Measurements from ENCODE around the gene HSD3B2. TPM values are rescaled to one million over a fixed set of nuclear protein-coding genes. Genes with fewer than 3 reads are reported as not detected.

HSD3B2 gene
- total and polyA plus RNA-seq, 2 donors (not counting 3 experiments of a cell fraction or from before 2014, with no cell fraction given), result not detected

DNA sequence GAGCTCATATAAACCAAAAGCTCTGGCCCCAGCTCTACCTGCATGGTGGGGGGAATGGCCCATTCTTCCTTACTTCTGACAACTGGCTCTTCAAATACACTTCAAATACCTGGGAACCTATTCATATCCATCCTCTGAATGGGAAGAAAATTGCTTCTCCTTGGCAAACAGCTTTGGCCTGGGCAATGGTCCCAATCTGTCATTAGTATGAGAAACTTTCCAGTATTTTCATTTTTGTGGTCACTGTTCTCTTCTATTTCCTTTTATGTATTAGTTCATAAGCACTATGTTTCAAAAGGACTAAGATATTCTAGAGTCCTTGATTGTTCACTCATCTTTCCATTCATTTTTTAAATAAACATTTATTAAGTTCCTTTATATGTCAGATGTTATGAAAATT is 5.2 kb upstream of the HSD3B2 start:
- H3K9me1 ChIP-seq (replicated peaks; ENCODE audit: control insufficient read depth, extremely low read depth, insufficient read depth, low read length), result no peaks in the 10 kb centered on the region
- no peak overlapping the region for H3K9ac ChIP-seq (replicated peaks; ENCODE audit: extremely low read depth, insufficient read depth, low read length)
- no peak for TF ChIP-seq FOS (IDR thresholded peaks at IDR 0.05; ENCODE audit: borderline replicate concordance, insufficient read depth, low read length)
- TF ChIP-seq, protein P1, sequence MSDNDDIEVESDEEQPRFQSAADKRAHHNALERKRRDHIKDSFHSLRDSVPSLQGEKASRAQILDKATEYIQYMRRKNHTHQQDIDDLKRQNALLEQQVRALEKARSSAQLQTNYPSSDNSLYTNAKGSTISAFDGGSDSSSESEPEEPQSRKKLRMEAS (IDR thresholded peaks at IDR 0.05; ENCODE audit: insufficient read depth, insufficient read length), result no peak
- no peak for FAIRE-seq
- H3K4me1 ChIP-seq (ENCODE audit: control insufficient read depth, extremely low read depth, insufficient read depth, low read length), result no peaks in the 10 kb centered on the region
- H3K36me3 ChIP-seq (ENCODE audit: control insufficient read depth in 2 of 2, extremely low read depth in 1 of 2, insufficient read depth in 2 of 2, low read length in 2 of 2), result no peaks in the 10 kb centered on the region
- BruUV-seq (replicated peaks), result no TSS peak
- DNase-seq (ENCODE audit: low read depth, low spot score), result no peak
- H3K79me2 ChIP-seq (ENCODE audit: control insufficient read depth, insufficient read depth, low read length), result no peaks in the 10 kb centered on the region
- no peaks in the 10 kb centered on the region for H3K9me3 ChIP-seq (replicated peaks; ENCODE audit: control insufficient read depth, insufficient read depth, low read length)
- H3K27ac ChIP-seq (ENCODE audit: insufficient read depth, low read depth, low read length), result no peak overlapping the region
- no peaks in the 10 kb centered on the region for H4K20me1 ChIP-seq (replicated peaks; ENCODE audit: control insufficient read depth, extremely low read depth, insufficient read depth, low read length)
- H3K4me3 ChIP-seq (replicated peaks in 1 of 3; ENCODE audit: insufficient read depth in 1 of 3, low read depth in 1 of 3, low read length in 3 of 3), result no peak overlapping the region
- H3K4me2 ChIP-seq (ENCODE audit: insufficient read depth, low read length), result no peak overlapping the region
- dilution Hi-C loops (cut with MboI; ENCODE audit: extremely low pct_ligation_motif_present, low sequenced_read_pairs) (no loop called here), intact Hi-C loops (cut with micrococcal nuclease) (no loop called here)
- no peak overlapping the region for H2AFZ ChIP-seq (ENCODE audit: low read depth, low read length)
- no peaks in the 10 kb centered on the region for H3K27me3 ChIP-seq (ENCODE audit: control insufficient read depth in 2 of 2, insufficient read depth in 2 of 2, low read length in 2 of 2)
- POLR2A ChIA-PET, result no interaction called here
- CTCF ChIA-PET, result no interaction called here

DNA sequence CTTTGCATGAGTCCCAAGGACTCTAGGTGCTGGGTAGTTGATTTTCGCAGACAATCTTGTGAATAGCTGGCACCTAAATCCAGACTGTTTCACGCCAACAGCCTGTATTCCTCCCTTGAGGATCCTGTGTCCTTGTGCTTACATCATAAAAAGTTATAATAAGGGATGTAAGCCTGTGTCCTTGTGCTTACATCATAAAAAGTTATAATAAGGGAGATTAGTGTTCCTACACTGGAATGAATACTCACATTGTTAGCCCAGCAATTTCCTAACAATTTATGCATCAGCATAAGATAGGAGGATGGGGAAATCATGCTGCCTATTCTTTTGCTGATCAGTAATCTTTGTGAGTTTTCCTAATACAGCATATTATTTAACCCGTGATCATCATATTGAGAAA is 4.0 kb upstream of the HSD3B2 start:
- Histone ChIP-seq H3K4me1 (ENCODE audit: control insufficient read depth, extremely low read depth, insufficient read depth, low read length) (no peaks in the 10 kb centered on the region), H4K20me1 (replicated peaks; ENCODE audit: control insufficient read depth, extremely low read depth, insufficient read depth, low read length) (no peaks in the 10 kb centered on the region), H3K4me3 (replicated peaks in 1 of 3; ENCODE audit: insufficient read depth in 1 of 3, low read depth in 1 of 3, low read length in 3 of 3) (no peak overlapping the region), H3K4me2 (ENCODE audit: insufficient read depth, low read length) (no peak overlapping the region), H3K9me1 (replicated peaks; ENCODE audit: control insufficient read depth, extremely low read depth, insufficient read depth, low read length) (no peaks in the 10 kb centered on the region), H3K27ac (ENCODE audit: insufficient read depth, low read depth, low read length) (no peak overlapping the region), H3K27me3 (ENCODE audit: control insufficient read depth in 2 of 2, insufficient read depth in 2 of 2, low read length in 2 of 2) (no peaks in the 10 kb centered on the region), H3K36me3 (ENCODE audit: control insufficient read depth in 2 of 2, extremely low read depth in 1 of 2, insufficient read depth in 2 of 2, low read length in 2 of 2) (no peaks in the 10 kb centered on the region), H2AFZ (ENCODE audit: low read depth, low read length) (no peak overlapping the region), H3K9me3 (replicated peaks; ENCODE audit: control insufficient read depth, insufficient read depth, low read length) (no peaks in the 10 kb centered on the region), H3K9ac (replicated peaks; ENCODE audit: extremely low read depth, insufficient read depth, low read length) (no peak overlapping the region), H3K79me2 (ENCODE audit: control insufficient read depth, insufficient read depth, low read length) (no peaks in the 10 kb centered on the region)
- FAIRE-seq (no peak), DNase-seq (ENCODE audit: low read depth, low spot score) (no peak)
- dilution Hi-C loops (cut with MboI; ENCODE audit: extremely low pct_ligation_motif_present, low sequenced_read_pairs), result no loop called here
- TF ChIP-seq POLR2AphosphoS5 (IDR thresholded peaks at IDR 0.05; ENCODE audit: insufficient read depth, low read depth, low read length) (no peak), JUN (IDR thresholded peaks at IDR 0.05; ENCODE audit: borderline replicate concordance, insufficient read depth, insufficient read length, low read depth) (no peak), POLR2A (IDR thresholded peaks at IDR 0.05; ENCODE audit: low read depth, low read length) (no peak), EZH2 (IDR thresholded peaks at IDR 0.05; ENCODE audit: borderline replicate concordance, low read depth, low read length, severe bottlenecking) (no peak), FOS (IDR thresholded peaks at IDR 0.05; ENCODE audit: borderline replicate concordance, insufficient read depth, low read length) (no peak), GATA2 (IDR thresholded peaks at IDR 0.05; ENCODE audit: insufficient read depth, insufficient read length, low read depth, low read length) (no peak), MYC (IDR thresholded peaks at IDR 0.05; ENCODE audit: low read depth, low read length) (no peak)
- TF ChIP-seq, protein P1 (IDR thresholded peaks at IDR 0.05; ENCODE audit: insufficient read depth, insufficient read length), result no peak
- TF ChIP-seq, protein P2, sequence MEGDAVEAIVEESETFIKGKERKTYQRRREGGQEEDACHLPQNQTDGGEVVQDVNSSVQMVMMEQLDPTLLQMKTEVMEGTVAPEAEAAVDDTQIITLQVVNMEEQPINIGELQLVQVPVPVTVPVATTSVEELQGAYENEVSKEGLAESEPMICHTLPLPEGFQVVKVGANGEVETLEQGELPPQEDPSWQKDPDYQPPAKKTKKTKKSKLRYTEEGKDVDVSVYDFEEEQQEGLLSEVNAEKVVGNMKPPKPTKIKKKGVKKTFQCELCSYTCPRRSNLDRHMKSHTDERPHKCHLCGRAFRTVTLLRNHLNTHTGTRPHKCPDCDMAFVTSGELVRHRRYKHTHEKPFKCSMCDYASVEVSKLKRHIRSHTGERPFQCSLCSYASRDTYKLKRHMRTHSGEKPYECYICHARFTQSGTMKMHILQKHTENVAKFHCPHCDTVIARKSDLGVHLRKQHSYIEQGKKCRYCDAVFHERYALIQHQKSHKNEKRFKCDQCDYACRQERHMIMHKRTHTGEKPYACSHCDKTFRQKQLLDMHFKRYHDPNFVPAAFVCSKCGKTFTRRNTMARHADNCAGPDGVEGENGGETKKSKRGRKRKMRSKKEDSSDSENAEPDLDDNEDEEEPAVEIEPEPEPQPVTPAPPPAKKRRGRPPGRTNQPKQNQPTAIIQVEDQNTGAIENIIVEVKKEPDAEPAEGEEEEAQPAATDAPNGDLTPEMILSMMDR (IDR thresholded peaks at IDR 0.05; ENCODE audit: extremely low read depth in 1 of 2, insufficient read depth in 1 of 2, low read depth in 1 of 2, low read length in 2 of 2), result no peak
- intact Hi-C loops (cut with micrococcal nuclease), result no loop called here
- ChIA-PET CTCF (no interaction called here), POLR2A (no interaction called here)
- BruUV-seq (replicated peaks), result no TSS peak

Measured in endothelial cell of umbilical vein (primary cell).